ENCODE data around the gene L3MBTL3.

The L3MBTL3 gene

GRCh38 chr6:130037207-130037811 lies 18.9 kb downstream of the L3MBTL3 start:
- no peak overlapping the region for H3K4me3 ChIP-seq (ENCODE audit: low read depth, low read length)
- TF ChIP-seq, protein P1, sequence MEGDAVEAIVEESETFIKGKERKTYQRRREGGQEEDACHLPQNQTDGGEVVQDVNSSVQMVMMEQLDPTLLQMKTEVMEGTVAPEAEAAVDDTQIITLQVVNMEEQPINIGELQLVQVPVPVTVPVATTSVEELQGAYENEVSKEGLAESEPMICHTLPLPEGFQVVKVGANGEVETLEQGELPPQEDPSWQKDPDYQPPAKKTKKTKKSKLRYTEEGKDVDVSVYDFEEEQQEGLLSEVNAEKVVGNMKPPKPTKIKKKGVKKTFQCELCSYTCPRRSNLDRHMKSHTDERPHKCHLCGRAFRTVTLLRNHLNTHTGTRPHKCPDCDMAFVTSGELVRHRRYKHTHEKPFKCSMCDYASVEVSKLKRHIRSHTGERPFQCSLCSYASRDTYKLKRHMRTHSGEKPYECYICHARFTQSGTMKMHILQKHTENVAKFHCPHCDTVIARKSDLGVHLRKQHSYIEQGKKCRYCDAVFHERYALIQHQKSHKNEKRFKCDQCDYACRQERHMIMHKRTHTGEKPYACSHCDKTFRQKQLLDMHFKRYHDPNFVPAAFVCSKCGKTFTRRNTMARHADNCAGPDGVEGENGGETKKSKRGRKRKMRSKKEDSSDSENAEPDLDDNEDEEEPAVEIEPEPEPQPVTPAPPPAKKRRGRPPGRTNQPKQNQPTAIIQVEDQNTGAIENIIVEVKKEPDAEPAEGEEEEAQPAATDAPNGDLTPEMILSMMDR (IDR thresholded peaks at IDR 0.05; ENCODE audit: borderline replicate concordance, insufficient read depth, low read depth, low read length), result no peak

GRCh38 chr6:130041594-130041993 lies 23.2 kb downstream of the L3MBTL3 start:
- no peak overlapping the region for H3K4me3 ChIP-seq (ENCODE audit: low read depth, low read length)
- TF ChIP-seq, protein P1 (IDR thresholded peaks at IDR 0.05; ENCODE audit: borderline replicate concordance, insufficient read depth, low read depth, low read length), result no peak

GRCh38 chr6:130043344-130043743 lies 25.0 kb downstream of the L3MBTL3 start:
- TF ChIP-seq, protein P1 (IDR thresholded peaks at IDR 0.05; ENCODE audit: borderline replicate concordance, insufficient read depth, low read depth, low read length), result no peak
- no peak overlapping the region for H3K4me3 ChIP-seq (ENCODE audit: low read depth, low read length)

DNA sequence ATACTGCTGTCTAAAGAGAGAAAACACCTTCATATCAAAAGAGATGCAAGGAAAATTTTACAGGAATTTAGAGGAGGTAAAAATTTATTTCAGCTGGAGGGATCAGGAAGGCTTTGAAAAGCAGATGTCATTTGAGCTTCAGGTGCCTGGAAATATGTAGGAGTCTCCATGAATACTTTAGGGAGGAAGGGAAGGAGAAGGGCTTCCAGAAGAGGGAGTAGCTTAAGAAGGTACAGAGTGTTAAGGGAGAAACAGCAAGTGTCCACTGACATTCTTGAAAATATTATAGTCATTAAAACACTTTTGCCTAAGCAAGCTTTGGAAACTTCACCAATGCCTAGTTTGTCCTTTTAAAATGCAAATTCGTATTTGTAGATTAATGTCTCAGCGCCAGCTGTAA lies 27.2 kb downstream of the L3MBTL3 start:
- TF ChIP-seq, protein P1 (IDR thresholded peaks at IDR 0.05; ENCODE audit: borderline replicate concordance, insufficient read depth, low read depth, low read length), result no peak

GRCh38 chr6:130046671-130047070 lies 28.3 kb downstream of the L3MBTL3 start:
- TF ChIP-seq, protein P1 (IDR thresholded peaks at IDR 0.05; ENCODE audit: borderline replicate concordance, insufficient read depth, low read depth, low read length), result no peak
- H3K4me3 ChIP-seq (ENCODE audit: low read depth, low read length), result no peak overlapping the region

More for the DNA sequence above, 27.2 kb downstream of the L3MBTL3 start:
- H3K4me3 ChIP-seq (ENCODE audit: low read depth, low read length), result no peak overlapping the region

DNA sequence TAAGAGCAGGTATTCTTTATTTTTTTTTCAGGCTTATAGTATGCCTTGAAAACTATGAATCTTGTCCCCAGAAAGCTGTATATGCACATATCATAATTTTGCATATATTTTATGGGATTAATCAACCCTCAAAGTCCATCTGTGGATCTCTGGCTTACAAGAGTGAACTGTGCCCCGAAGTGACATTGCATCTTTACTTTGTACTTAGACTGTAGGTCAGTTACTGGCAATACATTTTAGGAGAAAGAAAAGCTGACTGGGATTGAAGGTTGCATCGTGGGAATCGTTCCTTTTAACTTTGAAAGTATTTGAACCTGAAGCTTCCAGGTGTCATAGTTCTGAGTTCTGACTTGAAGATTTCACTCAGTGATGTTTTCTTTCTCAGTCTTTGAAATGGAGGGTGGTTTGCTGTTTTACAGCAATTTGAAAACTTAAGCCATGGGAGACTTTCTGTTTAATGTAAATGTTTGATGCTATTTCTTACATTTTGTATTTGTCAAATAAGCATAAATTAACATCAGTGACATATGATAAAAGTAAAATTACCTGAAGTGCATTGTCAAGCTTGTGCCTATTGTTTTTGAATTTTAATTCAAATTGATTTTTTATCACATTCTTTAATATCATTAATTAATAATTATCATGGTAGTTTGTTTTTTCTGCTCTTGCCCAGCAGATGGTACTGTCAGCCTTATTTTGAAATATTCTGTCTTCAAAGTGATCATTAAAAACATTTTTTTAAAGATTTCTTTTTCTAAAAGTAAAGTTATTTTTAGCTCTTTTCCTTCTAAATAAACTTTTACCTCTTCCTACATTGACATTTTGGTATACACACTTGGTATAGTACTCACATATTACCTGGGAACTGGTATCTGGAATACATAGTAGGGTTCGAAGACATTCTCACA lies 29.0 kb downstream of the L3MBTL3 start:
- TF ChIP-seq, protein P1 (IDR thresholded peaks at IDR 0.05; ENCODE audit: borderline replicate concordance, insufficient read depth, low read depth, low read length), result no peak
- no peak overlapping the region for H3K4me3 ChIP-seq (ENCODE audit: low read depth, low read length)
